LNCaP clone FGC (cell line): ENCODE results near the gene RAE1.

Experiments used
- DNase-seq: peaks from one replicate; pipeline ENCODE4 v3.0.0-alpha.2; 2011; ENCODE audit warnings: low read depth
- H3K4me3 ChIP-seq: 2 replicates; pipeline ENCODE4 v1.5.1; 2011; ENCODE audit warnings: mild to moderate bottlenecking, low read depth, low read length, control low read depth
- CTCF ChIP-seq: IDR thresholded peaks from 2 replicates; pipeline ENCODE4 v1.5.1; 2012; ENCODE audit warnings: mild to moderate bottlenecking; ENCODE audit not compliant: control insufficient read depth, insufficient read depth; ENCODE audit errors: extremely low read depth

RAE1 gene

GRCh38 chr20:57387945-57388371, 36.9 kb downstream of the RAE1 start:
- no peak for TF ChIP-seq CTCF
- no peak overlapping the region for H3K4me3 ChIP-seq
- DNase-seq, result no peak

GRCh38 chr20:57388953-57389694, 38.1 kb downstream of the RAE1 start:
- no peak overlapping the region for H3K4me3 ChIP-seq
- no peak for DNase-seq
- TF ChIP-seq CTCF, result no peak

GRCh38 chr20:57389695-57390603, 38.9 kb downstream of the RAE1 start:
- no peak for TF ChIP-seq CTCF
- no peak overlapping the region for H3K4me3 ChIP-seq
- no peak for DNase-seq

GRCh38 chr20:57390604-57391438, 39.8 kb downstream of the RAE1 start, which contains the start of gene RBM38:
Gene RBM38 (plus strand): TSS chr20:57391396. CDS start chr20:57391582, 186 bp downstream.
- DNase-seq, result no peak
- no peak for TF ChIP-seq CTCF
- H3K4me3 ChIP-seq, result peak within 1 kb of the TSS; percentile 67

GRCh38 chr20:57391439-57392301, 40.6 kb downstream of the RAE1 start:
- no peak for TF ChIP-seq CTCF

More at GRCh38 chr20:57391439-57392301, 40.6 kb downstream of the RAE1 start:
- peak overlapping the region; percentile 67 for H3K4me3 ChIP-seq
- DNase-seq, result no peak
